ENCODE measurements around the gene ENTREP3.
"Not testable (repeated sequence)": the region's sequence is repeated elsewhere in the genome, so short reads cannot be mapped to it uniquely, and the experiment has no call there.

Gene ENTREP3

DNA sequence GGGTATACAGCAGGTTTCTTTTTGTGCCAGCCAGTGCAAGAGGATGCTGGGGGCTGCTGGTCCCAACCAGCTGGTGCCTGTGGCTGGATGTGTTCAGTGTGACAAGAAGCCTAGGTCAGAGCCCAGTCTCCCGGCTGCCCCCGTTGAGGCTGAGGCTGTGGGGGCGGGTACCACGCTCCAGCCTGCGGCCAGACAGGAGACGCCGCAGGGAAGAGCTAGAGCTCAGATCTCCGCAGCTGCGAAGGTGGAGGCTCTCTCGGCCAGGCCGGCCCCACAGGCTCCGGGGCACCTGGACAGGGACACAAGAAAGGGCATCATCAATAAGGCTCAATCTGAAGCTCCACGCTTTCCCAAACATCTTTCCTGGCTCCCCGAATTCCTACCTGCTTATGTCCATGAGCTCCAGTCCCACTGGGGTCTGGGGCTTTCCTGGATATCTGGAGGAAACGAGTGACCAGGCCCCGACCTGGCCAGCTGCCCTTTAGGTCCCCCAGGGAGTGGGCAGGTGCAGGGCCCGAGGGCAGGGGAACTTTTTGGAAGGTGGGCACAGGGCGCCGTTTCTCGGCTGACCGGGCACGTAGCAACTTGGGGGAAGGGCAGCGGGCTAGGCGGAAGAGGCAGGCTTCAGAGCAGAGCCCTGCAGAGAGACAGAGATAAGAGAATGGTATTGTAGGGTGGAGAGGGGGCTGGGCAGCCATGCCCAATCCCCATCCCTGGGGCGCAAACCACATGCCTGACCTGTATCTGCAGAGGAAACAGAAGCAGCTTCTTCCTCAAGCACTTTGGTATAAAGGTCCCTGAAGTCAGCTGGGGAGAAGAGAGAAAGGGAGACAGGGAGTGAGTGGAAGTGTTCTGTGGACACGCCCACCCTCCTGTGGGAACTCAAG, 7.4 kb downstream of the ENTREP3 start:
- DNase-seq (ENCODE audit: low spot score), result no peak
- TF ChIP-seq, protein P1, sequence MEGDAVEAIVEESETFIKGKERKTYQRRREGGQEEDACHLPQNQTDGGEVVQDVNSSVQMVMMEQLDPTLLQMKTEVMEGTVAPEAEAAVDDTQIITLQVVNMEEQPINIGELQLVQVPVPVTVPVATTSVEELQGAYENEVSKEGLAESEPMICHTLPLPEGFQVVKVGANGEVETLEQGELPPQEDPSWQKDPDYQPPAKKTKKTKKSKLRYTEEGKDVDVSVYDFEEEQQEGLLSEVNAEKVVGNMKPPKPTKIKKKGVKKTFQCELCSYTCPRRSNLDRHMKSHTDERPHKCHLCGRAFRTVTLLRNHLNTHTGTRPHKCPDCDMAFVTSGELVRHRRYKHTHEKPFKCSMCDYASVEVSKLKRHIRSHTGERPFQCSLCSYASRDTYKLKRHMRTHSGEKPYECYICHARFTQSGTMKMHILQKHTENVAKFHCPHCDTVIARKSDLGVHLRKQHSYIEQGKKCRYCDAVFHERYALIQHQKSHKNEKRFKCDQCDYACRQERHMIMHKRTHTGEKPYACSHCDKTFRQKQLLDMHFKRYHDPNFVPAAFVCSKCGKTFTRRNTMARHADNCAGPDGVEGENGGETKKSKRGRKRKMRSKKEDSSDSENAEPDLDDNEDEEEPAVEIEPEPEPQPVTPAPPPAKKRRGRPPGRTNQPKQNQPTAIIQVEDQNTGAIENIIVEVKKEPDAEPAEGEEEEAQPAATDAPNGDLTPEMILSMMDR (IDR thresholded peaks at IDR 0.05; ENCODE audit: extremely low read depth, missing control alignments), result no peak

DNA sequence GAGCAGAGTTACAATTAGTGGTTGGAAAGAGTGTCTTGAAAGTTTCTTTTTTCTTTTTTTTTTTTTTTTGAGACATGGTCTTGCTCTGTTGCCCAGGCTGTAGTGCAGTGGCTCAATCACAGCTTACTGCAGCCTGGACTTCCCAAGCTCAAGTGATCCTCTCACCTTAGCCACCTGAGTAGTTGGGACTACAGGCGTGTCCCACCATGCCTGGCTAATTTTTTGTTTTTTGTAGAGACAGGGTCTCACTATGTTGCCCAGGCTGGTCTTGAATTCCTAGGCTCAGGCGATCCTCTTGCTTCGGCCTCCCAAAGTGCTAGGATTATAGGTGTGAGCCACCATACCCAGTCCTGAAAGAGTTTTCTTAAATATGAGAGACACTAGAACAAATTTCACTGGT, 8.5 kb downstream of the ENTREP3 start:
- not testable (repeated sequence) for DNase-seq (ENCODE audit: low spot score)

DNA sequence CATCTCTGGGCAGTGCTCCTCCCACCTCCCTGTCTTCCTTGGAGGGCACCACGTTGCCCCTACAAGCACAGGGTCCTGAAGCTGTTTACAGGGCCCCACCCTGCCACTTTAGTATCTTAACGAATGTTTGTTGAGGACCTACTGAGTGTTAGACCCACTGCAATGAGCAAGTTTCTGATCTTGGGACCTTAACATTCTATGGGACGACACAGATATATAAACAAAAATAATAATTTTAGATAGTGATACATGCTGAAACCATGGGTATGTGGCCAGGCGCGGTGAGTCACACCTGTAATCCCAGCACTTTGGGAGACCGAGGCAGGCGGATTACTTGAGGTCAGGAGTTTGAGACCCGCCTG, 10.1 kb downstream of the ENTREP3 start:
- TF ChIP-seq, protein P1 (IDR thresholded peaks at IDR 0.05; ENCODE audit: extremely low read depth, missing control alignments), result no peak
- no peak for DNase-seq (ENCODE audit: low spot score)

DNA sequence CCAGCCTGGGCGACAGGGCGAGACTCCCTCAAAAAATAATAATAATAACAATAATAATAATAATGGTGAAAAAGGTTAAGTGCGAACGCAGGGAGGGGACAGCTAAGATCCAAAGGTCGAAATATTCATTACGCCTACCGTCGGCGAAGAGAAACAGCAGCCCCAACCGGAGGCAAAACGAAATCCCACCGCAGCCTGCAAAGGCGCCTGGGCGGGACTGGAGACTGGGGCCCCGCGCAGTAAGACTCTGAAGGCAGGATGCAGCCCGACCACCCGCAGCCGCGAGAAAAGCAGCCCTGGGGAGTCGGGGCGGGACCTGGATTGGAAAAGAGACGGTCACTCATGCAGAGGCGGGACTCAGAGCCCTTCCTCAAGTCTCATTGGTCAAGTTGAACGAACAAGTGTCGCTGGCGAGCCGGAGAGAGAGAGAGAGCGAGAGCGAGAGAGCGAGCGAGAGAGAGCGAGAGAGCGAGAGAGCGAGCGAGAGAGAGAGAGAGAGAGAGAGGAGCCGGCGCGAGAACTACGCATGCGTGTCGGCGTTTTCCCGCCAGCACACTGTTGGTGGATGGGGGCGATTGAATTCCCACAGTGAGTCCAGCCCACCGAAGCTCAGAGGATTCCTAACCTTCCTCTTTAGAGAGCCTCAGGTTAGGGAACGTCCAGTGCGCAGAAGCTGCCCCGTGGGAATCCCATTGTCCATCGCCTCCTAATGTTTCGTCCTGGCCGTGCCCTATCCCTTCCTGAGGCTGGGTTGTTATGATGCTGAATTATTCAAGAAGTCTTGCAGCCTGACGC, 10.7 kb downstream of the ENTREP3 start:
- peak; percentile 93 for DNase-seq (ENCODE audit: low spot score)
- TF ChIP-seq, protein P1 (IDR thresholded peaks at IDR 0.05; ENCODE audit: extremely low read depth, missing control alignments), result peak; percentile 20

DNA sequence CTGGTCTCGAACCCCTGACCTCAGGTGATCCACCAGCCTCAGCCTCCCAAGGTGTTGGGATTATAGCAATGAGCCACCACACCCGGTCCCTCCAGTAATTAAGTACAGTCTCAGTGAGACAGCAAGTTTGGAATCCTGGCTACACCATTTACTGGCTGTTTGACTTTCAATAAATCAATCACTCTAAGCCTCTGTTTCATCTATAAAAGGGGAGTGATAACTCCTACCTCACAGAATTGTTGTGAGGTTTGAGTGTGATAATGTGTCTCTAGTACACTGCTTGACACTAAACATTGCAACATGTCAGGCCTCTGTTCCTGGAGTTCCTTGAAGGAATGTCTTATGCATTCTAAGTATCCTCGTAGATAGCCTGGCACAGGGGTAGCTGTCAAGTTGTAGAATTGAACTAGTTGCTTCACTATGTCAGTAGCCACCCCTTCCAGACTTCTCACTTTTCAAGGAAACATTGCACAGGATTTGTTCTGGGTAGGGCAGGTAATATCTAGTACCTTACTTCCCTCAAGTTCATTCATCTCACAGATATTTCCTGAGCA, 12.4 kb downstream of the ENTREP3 start:
- DNase-seq (ENCODE audit: low spot score), result no peak

DNA sequence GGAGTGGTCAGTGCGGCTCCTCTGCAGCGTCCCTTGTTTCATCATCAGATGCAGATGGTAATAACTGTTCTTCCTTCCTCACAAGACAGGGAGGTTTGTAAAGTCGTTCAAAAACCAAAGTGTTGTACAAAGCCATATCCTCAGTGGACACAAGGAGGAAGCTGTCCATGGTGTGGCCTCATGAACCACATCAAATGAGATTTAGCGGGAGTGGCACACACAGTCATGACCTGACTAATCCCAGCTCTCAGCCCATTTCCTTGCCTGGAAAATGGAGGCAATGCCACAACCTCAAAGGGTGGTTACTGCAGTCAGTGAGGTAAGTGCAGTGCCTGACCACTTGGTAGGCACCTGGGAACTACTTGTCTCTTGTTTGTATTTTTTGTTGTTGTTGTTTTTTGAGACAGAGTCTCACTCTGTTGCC, 13.4 kb downstream of the ENTREP3 start:
- TF ChIP-seq, protein P1 (IDR thresholded peaks at IDR 0.05; ENCODE audit: extremely low read depth, missing control alignments), result no peak
- no peak for DNase-seq (ENCODE audit: low spot score)

More for the DNA sequence above, 12.4 kb downstream of the ENTREP3 start:
- TF ChIP-seq, protein P1 (IDR thresholded peaks at IDR 0.05; ENCODE audit: extremely low read depth, missing control alignments), result no peak

DNA sequence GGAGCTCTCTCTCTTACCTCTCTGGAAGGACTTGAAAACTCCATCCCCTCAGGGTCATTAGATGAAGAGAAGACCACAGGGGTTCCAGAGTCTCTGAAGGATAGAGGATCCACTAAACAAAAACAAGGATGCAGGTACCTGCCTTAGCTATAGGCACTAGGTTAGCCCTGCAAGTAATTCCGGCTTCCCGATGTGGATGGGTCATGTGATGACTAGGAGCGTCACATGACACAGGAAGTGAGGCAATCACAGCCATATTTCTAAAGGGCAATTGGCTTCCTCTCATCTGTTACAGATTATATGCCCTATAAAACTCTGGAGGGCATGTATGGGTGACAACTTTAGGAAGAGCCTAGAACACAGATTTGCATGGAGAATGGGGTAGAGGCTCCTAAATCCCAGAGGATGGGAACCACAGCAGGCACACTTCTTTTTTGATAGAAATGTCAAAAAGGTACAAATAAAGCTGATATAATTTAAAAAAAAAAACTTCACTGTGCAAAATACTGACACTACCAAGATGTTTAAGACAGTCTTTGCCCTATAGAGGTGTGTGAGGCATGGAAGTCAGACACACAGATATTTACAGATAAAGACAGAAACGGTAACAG, 14.1 kb downstream of the ENTREP3 start:
- peak; percentile 72 for DNase-seq (ENCODE audit: low spot score)
- TF ChIP-seq, protein P1 (IDR thresholded peaks at IDR 0.05; ENCODE audit: extremely low read depth, missing control alignments), result no peak
